ENCODE measurements around the gene IZUMO2.
"Not testable (repeated sequence)": the region's sequence is repeated elsewhere in the genome, so short reads cannot be mapped to it uniquely, and the experiment has no call there.

Gene IZUMO2

GRCh38 chr19:50181121-50181520, 18.0 kb upstream of the IZUMO2 start:
- DNase-seq: no peak

- DNase-seq: no peak
These were observed 15.9 kb upstream of the IZUMO2 start for GRCh38 chr19:50178859-50179537.

- DNase-seq: no peak
These were observed 15.2 kb upstream of the IZUMO2 start for GRCh38 chr19:50178320-50178719.

- DNase-seq: no peak
These were observed 13.7 kb upstream of the IZUMO2 start for GRCh38 chr19:50176775-50177174.

- DNase-seq: no peak
These were observed 12.8 kb upstream of the IZUMO2 start for GRCh38 chr19:50175924-50176323.

- DNase-seq: no peak
These were observed 11.2 kb upstream of the IZUMO2 start for GRCh38 chr19:50174100-50174793.

GRCh38 chr19:50173127-50173526, 10.0 kb upstream of the IZUMO2 start:
- no peak for DNase-seq

GRCh38 chr19:50172726-50173125, 9.6 kb upstream of the IZUMO2 start:
- no peak for DNase-seq

GRCh38 chr19:50171752-50172151, 8.7 kb upstream of the IZUMO2 start:
- DNase-seq: no peak

GRCh38 chr19:50167314-50167721, 4.2 kb upstream of the IZUMO2 start:
- no peak for DNase-seq

GRCh38 chr19:50159078-50159477, 4.0 kb downstream of the IZUMO2 start:
- no peak for DNase-seq

GRCh38 chr19:50158577-50158976, 4.5 kb downstream of the IZUMO2 start:
- no peak for DNase-seq

GRCh38 chr19:50155520-50156109, 7.5 kb downstream of the IZUMO2 start:
- no peak for DNase-seq

- DNase-seq: no peak
These were observed 8.6 kb downstream of the IZUMO2 start for GRCh38 chr19:50154529-50154928.

- DNase-seq: no peak
These were observed 10.5 kb downstream of the IZUMO2 start for GRCh38 chr19:50152578-50152977.

GRCh38 chr19:50148528-50148927, 14.6 kb downstream of the IZUMO2 start:
- DNase-seq: no peak

- peak; percentile 75 for DNase-seq
These were observed 15.3 kb downstream of the IZUMO2 start for GRCh38 chr19:50147462-50148423.

GRCh38 chr19:50141921-50142320, 21.2 kb downstream of the IZUMO2 start:
- DNase-seq: not testable (repeated sequence)

GRCh38 chr19:50140118-50140845, 22.8 kb downstream of the IZUMO2 start:
- DNase-seq: not testable (repeated sequence)

- not testable (repeated sequence) for DNase-seq
These were observed 26.3 kb downstream of the IZUMO2 start for GRCh38 chr19:50136603-50137365.

- DNase-seq: not testable (repeated sequence)
These were observed 27.1 kb downstream of the IZUMO2 start for GRCh38 chr19:50135856-50136602.
